Left renal pelvis (tissue), 4 donors: ENCODE data around the gene PLEKHA3. TPM values are rescaled to one million over a fixed set of nuclear protein-coding genes. Genes with fewer than 3 reads are reported as not detected.
"Not testable (repeated sequence)": the region's sequence is repeated elsewhere in the genome, so short reads cannot be mapped to it uniquely, and the experiment has no call there.

Source experiments
- DNase-seq, 4 donors: peaks; one replicate each; pipeline ENCODE4 v3.0.0-alpha.2; 2013; ENCODE audit warnings: low read depth in 4 of 4, low spot score in 3 of 4
- polyA plus RNA-seq, 4 donors: library from polyadenylated mRNA; unstranded; fragments of 120-200 nt; gene quantifications; one replicate each; pipeline ENCODE4 v1.2.1, GENCODE V29; 2013; ENCODE audit not compliant: insufficient read length in 4 of 4

Gene PLEKHA3
- polyA plus RNA-seq, 4 donors, result 28.7 to 39.8 (median 31.7) TPM

DNA sequence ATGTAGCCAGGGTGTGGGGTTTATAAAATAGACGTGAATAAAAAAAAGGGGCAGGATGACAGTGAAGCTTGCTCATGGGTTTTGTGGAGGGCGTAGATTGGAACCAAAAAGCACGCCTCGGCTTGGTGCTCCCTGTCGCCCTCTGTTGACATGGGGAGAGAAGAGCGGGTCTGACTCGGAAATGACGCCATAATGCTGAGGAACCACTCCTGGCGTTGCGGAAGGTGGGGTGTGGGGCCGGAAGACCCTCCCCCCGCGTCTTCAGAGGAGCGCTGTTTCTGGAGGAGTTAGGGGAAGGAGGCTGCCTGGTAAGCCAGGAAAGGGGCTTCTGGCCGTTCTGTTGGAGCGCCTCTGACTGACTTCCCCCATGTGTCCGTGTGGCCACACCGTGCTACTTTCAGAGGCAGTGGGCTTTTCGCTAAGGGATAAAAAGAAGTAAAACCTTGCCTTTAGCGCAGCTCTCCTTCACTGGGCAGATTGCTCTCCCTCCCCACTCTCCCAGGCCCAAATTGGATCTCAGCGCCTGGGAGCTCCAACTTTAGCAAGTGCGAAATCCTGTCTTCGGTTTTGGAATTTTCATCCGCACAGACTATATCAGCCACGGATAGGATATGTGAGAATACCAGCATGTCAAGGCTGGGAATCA lies 42.8 kb downstream of the PLEKHA3 start:
- DNase-seq, result peak; percentile 57 to 77 (median 70)

DNA sequence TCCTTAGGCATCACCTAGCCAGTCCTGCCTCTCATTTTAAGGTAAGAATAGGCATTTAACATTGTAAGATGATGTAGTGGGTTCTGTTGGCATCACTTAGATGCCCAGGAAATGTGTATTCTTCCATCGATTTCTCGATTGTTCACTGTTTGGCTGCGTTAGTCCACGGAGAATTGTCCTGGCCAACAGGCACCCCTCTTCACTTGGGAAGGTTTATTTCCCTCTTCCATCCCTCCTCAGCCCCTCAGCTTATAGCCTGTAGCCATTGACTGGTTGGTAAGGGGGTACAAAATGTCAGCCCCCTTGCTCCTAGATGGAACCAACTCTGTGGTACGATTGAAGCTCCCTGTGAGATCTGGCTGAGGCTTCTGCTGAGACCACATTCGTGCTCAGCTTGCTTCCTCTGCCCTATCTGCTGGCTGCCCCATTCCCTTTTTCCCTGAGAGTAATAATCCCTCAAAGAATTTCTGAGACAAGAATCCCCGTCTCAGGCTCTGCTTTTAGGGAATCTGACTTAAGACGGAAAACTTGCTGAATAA lies 43.4 kb downstream of the PLEKHA3 start:
- DNase-seq, result no peak

DNA sequence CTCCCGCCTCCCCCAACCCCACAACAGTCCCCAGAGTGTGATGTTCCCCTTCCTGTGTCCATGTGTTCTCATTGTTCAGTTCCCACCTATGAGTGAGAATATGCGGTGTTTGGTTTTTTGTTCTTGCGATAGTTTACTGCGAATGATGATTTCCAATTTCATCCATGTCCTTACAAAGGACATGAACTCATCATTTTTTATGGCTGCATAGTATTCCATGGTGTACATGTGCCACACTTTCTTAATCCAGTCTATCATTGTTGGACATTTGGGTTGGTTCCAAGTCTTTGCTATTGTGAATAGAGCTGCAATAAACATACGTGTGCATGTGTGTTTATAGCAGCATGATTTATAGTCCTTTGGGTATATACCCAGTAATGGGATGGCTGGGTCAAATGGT lies 44.8 kb downstream of the PLEKHA3 start:
- not testable (repeated sequence) for DNase-seq

DNA sequence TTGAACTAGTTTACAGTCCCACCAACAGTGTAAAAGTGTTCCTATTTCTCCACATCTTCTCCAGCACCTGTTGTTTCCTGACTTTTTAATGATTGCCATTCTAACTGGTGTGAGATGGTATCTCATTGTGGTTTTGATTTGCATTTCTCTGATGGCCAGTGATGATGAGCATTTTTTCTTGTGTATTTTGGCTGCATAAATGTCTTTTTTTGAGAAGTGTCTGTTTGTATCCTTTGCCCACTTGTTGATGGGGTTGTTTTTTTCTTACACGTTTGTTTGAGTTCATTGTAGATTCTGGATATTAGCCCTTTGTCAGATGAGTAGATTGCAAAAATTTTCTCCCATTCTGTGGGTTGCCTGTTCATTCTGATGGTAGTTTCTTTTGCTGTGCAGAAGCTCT lies 45.2 kb downstream of the PLEKHA3 start:
- DNase-seq, result not testable (repeated sequence)

DNA sequence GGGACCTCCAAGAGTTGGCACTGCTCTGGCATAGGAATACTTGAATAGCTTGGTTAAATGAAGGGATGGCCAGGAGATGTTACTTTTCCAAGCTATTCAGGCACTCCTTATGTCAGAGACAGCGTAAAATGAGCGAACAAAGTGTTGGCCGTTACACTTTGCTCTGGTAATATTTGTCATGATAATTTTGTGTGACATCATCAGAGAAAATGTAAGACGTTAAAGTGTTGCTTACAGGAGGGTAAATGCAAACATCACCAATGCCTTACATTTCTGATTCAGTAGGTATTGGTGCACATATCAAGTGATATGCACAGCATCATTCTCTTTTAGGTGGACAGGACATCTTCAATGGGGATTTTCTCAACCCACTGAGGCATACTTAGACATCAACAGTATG lies 46.0 kb downstream of the PLEKHA3 start:
- DNase-seq, result no peak

DNA sequence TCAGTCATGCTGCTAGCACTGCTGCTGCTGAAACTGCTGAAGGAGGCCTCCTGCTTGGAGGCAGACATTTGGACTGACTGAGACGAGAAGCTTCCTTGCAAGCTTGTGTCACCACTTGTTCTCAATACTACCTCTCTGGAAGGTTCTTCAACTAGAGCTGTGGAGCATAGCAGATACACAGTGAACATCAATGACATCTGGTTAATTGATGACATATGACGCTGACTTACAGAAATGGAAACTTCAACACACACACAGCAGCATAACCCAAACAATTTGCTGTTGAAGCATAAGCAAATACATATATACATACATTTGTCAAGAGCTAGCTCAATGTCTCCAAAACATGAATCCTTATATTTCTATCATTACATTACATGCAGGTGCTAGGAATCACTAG lies 47.3 kb downstream of the PLEKHA3 start:
- no peak for DNase-seq

DNA sequence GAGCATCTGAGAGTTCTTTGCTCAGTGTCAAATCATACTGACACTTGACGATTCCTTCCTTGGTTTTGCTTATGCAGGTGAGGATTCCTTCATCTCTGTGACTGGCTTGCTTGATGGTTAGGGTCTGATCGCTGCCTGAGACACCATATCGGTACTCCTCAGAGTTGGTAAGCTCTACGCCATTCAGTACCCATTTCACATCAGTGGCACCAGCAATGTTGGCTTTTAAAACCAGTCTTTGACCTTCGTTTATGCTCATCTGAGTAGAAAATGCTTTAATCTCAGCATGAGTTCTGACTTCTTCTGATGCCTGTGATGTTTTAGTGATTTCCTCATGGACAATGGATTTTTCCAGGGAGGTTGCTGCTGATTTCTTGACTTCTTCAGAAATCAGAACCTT lies 48.4 kb downstream of the PLEKHA3 start:
- DNase-seq, result no peak

DNA sequence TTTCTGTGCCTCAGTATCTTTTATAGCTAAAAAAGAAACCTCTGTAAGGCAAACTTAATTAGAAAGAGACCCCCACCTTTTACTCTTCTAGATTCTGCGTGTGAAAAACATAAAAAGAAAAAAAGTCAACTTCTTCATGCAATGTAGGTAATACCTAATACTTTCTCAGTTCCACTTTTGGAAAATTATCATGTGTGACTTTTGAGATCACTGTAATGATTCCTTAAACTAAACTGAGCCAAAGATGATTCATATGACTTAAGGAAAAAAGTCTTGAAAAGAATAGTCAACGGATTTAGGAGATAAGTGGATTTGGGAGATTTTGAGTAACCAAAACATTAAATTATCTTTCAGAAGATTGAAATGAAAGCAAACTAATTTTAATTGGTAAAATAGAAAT lies 48.9 kb downstream of the PLEKHA3 start:
- DNase-seq, result no peak

DNA sequence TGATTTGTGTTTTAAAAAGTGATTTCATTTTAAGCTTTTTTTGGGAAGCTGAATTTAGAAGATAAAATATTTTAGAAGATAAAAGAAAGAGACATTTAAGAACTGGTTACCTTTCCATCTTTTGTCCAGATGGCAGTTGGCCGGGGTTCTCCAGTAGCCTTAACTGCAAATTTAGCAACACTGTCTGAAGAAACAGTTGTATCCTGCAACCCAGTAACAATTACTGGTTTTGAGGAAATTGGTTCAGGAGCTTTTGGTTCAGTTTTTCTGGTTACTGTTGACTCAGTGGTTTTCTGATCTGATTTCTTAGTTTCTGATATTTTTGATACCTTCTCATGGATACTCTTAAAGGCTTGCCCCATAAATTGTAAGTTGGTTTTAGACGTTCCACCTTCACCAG lies 49.9 kb downstream of the PLEKHA3 start:
- no peak for DNase-seq

DNA sequence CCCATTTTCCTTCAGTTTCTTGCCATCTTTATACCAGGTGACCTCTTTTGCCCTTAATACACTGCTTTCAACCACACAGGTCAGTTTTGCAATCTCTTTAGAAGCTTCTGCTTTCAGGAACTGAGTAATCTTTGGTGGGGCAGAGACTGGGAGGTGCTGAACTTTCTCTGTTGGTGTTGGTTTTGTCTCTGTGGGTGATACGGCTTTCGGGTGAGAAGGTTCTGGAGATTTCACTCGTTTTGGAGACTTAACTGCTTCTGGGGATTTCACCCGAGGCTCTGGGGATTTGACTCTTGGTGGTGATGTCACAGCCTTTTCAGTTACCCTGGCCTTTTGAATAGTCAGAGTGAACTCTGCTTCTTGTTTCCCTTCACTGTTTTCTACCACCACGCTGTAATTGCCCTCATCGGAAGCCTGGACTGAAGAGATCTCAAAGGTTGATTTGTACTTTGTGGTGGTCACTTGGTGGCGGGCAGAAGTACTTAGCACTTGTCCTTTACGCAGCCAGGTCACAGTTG lies 50.4 kb downstream of the PLEKHA3 start:
- DNase-seq, result no peak

DNA sequence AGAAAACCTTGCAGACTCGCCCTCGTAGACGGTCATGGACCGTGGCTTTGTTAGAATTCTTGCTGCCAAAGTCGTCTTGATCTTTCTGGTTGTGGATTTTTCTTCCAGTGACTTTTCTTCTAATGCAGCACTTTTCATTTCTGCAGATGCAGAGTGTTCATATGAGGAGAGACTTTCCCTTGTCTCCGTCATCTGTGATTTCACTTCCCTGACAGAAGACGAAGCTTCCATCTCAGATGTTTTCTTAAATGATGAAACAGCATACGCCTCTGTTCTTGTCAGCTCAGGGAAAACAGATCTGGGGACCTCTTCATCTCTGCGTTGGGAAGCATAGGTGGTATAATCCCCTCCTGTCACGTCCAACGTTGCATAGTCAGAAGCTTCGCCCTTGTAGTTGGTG lies 50.9 kb downstream of the PLEKHA3 start:
- DNase-seq, result no peak

DNA sequence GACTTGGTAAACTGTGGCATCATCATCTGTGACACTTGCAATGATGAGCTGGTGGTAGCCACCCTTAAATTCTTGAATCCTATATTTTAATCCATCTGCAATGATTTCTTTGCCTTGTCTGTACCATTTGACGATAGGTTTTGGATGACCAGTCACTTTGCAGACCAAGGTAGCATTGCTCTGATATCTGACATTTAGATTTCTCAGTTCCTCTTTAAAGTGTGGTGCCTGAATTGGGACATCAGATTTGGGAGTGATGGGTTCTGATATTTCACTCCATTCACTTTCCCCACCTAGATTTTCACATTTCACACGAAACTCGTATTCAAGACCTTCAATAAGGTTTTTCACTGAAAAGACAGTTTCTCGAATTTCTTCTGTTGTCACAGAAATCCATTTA lies 55.8 kb downstream of the PLEKHA3 start:
- no peak for DNase-seq

DNA sequence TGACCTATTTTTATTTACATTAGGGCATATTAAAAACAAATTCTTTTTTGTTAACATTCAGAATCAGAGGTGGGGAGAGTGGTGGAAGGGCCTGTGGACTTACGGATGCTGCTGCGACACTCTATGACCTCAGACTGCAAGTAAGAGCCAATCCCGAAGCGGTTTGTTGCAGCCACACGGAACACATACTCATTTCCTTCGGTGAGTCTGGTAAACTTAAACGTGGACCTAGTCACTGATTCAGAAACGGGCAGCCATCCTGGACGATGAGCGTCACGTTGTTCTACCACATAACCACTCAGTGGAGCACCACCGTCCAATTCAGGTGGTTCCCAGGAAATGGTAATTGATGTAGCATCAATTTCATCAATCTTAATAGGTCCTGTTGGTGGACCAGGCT lies 61.9 kb downstream of the PLEKHA3 start:
- DNase-seq, result no peak

DNA sequence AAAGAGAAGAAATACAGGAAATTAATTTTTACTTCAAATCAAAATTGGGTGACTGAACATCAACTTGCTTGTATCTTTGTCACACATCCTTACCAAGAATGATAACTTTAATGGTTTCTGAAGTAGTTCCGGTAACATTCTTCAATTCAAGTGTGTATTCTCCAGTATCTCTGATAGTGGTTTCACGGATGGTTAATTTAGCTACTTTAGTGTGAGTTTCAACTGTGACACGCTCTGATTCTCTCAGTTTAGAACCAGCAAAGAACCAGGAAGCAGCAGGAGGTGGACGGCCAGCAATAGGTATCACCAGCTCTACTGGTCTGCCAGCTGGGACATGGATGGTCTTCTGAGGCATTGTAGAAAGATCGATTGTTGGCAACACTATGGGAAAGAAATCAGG lies 62.3 kb downstream of the PLEKHA3 start:
- DNase-seq, result no peak

DNA sequence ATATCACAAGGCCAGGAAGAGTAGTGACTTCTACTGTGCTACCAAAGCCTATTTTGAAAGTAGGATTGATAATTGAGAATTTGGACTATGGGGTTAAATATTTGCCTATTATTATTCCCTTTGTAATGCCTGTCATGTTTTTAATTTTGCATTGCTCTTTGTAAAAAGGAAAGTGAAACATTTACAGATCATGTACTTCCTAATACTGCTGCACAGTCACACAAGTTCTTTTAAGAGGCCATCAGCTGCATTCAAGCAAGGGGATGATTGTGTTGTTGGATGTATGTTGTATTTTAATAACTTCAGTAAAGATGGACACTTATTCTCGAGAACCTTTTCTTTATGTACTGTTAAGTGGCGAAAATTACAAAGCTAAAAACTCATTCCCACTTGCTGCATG lies 70.1 kb downstream of the PLEKHA3 start:
- DNase-seq, result no peak

DNA sequence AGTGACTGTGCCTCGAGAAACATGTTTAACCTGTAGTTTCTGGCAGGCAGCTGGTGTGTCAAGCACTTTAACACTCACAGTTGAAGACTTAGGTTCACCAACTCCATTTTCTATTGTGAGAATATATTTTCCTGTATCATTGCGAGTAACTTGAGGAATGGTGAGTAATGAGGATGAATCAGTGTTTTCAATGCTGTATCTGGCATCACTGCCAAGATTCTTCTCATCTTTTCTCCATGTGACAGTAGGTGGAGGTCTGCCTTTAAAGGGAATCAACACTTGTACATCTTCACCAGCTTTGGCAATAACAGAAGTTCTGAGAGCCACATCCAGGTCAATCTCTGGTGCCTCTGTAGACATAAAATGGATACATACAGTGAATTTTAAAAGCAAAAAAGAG lies 72.8 kb downstream of the PLEKHA3 start:
- no peak for DNase-seq

Other genes with a start within 250 kb of the PLEKHA3 start
- gene PRKRA, start 29.3 kb upstream of the PLEKHA3 start, polyA plus RNA-seq, result 10 to 100 TPM; 55.9 to 89.7 (median 79.1) TPM
- 10 to 100 TPM in 1 of 4 donors, 1 to 10 TPM in 3; 8.9 to 15.7 (median 9.5) TPM for gene PJVK, start 29.1 kb upstream of the PLEKHA3 start, polyA plus RNA-seq
- 100 to 1,000 TPM in 1 of 4 donors, 10 to 100 TPM in 3; 54.6 to 114 (median 75.6) TPM for gene FKBP7, start 1.9 kb upstream of the PLEKHA3 start, polyA plus RNA-seq